ENCODE data around the gene CMTM8. TPM values are rescaled to one million over a fixed set of nuclear protein-coding genes. Genes with fewer than 3 reads are reported as not detected.

Gene CMTM8
- total RNA-seq, 1 experiment from 2014 or later, result 9.0 TPM

- peak; percentile 15; the same call in 1 of the 2 replicates for TF ChIP-seq TEAD1 (CRISPR knock-in tag; IDR thresholded peaks at IDR 0.05)
- TF ChIP-seq CREM (CRISPR knock-in tag; IDR thresholded peaks at IDR 0.05), result no peak
- TF ChIP-seq FOXK1 (CRISPR knock-in tag; IDR thresholded peaks at IDR 0.05), result peak; percentile 29
- TF ChIP-seq GRHL2 (CRISPR knock-in tag; IDR thresholded peaks at IDR 0.05; ENCODE audit: insufficient replicate concordance, severe bottlenecking), result no peak
- peak; percentile 35; the same call in 1 of the 2 replicates for TF ChIP-seq ZNF121 (CRISPR knock-in tag; IDR thresholded peaks at IDR 0.05)
- peak; percentile 52; the same call in 1 of the 2 replicates for TF ChIP-seq E2F5 (CRISPR knock-in tag; IDR thresholded peaks at IDR 0.05)
- 0 out of 2 replicates have a peak, but pooled peaks have one; percentile 16 for TF ChIP-seq ETV6 (CRISPR knock-in tag; IDR thresholded peaks at IDR 0.05)
- peak; percentile 63 for TF ChIP-seq ZNF423 (CRISPR knock-in tag; IDR thresholded peaks at IDR 0.05)
- TF ChIP-seq GTF2I (CRISPR knock-in tag; conservative IDR thresholded peaks at IDR 0.05), result no peak
- peak; percentile 73 for TF ChIP-seq MAX (CRISPR knock-in tag; IDR thresholded peaks at IDR 0.05)
- TF ChIP-seq MYBL2 (CRISPR knock-in tag; IDR thresholded peaks at IDR 0.05), result 0 out of 2 replicates have a peak, but pooled peaks have one; percentile 33
- 0 out of 2 replicates have a peak, but pooled peaks have one; percentile 35 for TF ChIP-seq JUN (CRISPR knock-in tag; IDR thresholded peaks at IDR 0.05)
Observed at GRCh38 chr3:32391643-32392535, 153.4 kb downstream of the CMTM8 start, which contains the start of gene CMTM7 (continued).

- DNase-seq (ENCODE audit: low spot score) (no peak), ATAC-seq (peak; percentile 27)
- ChIA-PET CTCF (interaction anchor here (1.0 to 1.8 kb wide), 4 partner anchors 18 to 154 kb away, joined by 3 to 9 read pairs (median 4); partner anchors contain the start of gene CMTM8), POLR2A (interaction anchor here (1.0 kb wide), 1 partner anchor 8 kb away, joined by 4 read pairs; no protein-coding TSS in a partner anchor)
- Mint-ChIP-seq H3K27me3 (ENCODE audit: low read depth) (peaks cover 20% of the 10 kb centered on the region), H3K9me3 (no peaks in the 10 kb centered on the region), H3K27ac (peak overlapping the region; percentile 77), H3K4me1 (peaks cover 20% of the 10 kb centered on the region), H3K4me3 (peak overlapping the region; percentile 93), H3K36me3 (no peaks in the 10 kb centered on the region)
- TF ChIP-seq EMX1 (CRISPR knock-in tag; IDR thresholded peaks at IDR 0.05), result no peak
Observed at GRCh38 chr3:32392536-32393302, 154.2 kb downstream of the CMTM8 start.

- H3K9me3 Mint-ChIP-seq, result no peaks in the 10 kb centered on the region
- ChIA-PET CTCF (interaction anchor here (0.8 to 1.5 kb wide), 2 partner anchors 28 to 72 kb away, joined by 3 to 7 read pairs; no protein-coding TSS in a partner anchor), POLR2A (no interaction called here)
- no peaks in the 10 kb centered on the region for H3K36me3 Mint-ChIP-seq
- no peak overlapping the region for H3K4me3 Mint-ChIP-seq
- ATAC-seq (no peak), DNase-seq (ENCODE audit: low spot score) (no peak)
- TF ChIP-seq ZNF423 (CRISPR knock-in tag; IDR thresholded peaks at IDR 0.05) (no peak), CREB1 (CRISPR knock-in tag; IDR thresholded peaks at IDR 0.05) (no peak), E2F1 (CRISPR knock-in tag; IDR thresholded peaks at IDR 0.05) (no peak), TEAD1 (CRISPR knock-in tag; IDR thresholded peaks at IDR 0.05) (no peak), SP1 (CRISPR knock-in tag; conservative IDR thresholded peaks at IDR 0.05) (no peak), E2F5 (CRISPR knock-in tag; IDR thresholded peaks at IDR 0.05) (no peak), RORB (CRISPR knock-in tag; IDR thresholded peaks at IDR 0.05) (no peak), OVOL2 (CRISPR knock-in tag; IDR thresholded peaks at IDR 0.05; ENCODE audit: borderline replicate concordance) (no peak), FOXP1 (CRISPR knock-in tag; IDR thresholded peaks at IDR 0.05; ENCODE audit: borderline replicate concordance) (no peak)
- H3K27me3 Mint-ChIP-seq (ENCODE audit: low read depth), result peaks cover 20% of the 10 kb centered on the region
- H3K27ac Mint-ChIP-seq, result no peak overlapping the region; the same call in 1 of the 2 replicates
- H3K4me1 Mint-ChIP-seq, result peaks cover 30% of the 10 kb centered on the region
Observed at GRCh38 chr3:32395496-32395895, 157.0 kb downstream of the CMTM8 start.
